GM21390 (cell line): ENCODE measurements around the gene CASKIN2.

Experiments
- ATAC-seq: cut with Tn5 transposase; IDR thresholded peaks from one replicate; pipeline ENCODE4 v1.9.1; 2021; ENCODE audit not compliant: unreplicated experiment

Gene CASKIN2

DNA sequence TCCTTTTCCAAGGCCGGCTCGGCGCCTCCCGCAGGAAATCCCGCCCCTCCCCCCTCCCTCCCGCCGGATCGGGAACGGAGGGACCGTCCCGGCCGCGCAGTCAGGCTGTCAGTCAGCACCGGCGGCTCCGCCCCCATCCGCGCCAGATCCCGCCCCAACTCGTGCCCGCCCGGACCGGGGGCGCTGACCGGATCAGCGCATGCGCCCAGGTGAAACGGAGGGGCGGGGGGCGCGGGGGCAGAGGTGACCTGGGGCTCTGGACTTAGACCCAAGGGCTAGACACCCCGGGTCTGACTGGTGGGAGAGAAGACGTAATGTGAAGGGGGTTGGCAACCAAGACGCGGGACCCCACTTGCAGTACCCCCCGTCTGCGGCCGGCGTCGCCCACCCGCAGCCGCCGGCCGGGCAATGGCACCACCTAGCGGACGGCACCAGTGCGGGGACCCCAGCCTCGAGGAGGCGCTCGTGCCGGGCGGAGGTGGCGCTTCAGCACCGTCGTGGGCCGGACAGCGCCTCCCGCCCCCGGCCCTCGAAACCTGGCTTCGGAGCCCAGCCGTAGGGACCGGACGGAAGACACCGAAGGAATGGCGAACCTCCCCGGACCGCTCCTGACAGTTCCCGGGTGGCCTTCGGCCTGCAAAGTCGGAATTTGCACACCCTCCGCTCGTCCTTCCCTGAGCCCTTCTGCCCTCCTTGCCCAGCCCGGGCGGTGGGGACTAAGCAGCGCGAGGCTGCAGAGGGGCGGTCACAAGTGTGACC lies at the start of gene CASKIN2:
TSS of gene CASKIN2 (minus strand) at position 42 of the 759 bp plus-strand sequence. CDS start 1,733 bp downstream, outside the sequence.
- ATAC-seq, result peak; percentile 41

GRCh38 chr17:75565066-75565465 lies 49.7 kb upstream of the CASKIN2 start:
- no peak for ATAC-seq

DNA sequence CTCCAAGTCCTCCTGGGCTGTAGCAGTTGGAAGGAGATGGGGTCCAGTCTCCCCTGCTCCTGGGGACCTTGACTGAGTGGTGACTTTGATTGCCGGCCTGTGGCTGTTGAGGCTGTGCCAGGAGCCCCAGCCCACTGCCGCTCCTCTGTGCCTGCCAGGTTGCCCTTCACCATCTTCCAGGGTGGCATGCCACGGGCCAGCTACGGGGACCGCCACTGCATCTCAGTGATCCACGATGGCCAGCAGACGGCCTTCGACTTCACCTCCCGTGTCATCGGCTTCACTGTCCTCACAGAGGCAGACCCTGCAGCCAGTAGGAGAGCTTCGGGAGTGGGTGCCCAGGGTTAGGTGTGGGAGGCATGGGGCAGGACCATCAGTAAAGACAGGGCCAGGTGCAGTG lies 48.9 kb upstream of the CASKIN2 start:
- no peak for ATAC-seq

- ATAC-seq, result no peak
These were observed 47.9 kb upstream of the CASKIN2 start for GRCh38 chr17:75563063-75563758.

GRCh38 chr17:75561927-75562603 lies 46.7 kb upstream of the CASKIN2 start:
- ATAC-seq, result no peak

GRCh38 chr17:75559958-75560533 lies 44.7 kb upstream of the CASKIN2 start:
- ATAC-seq, result no peak

DNA sequence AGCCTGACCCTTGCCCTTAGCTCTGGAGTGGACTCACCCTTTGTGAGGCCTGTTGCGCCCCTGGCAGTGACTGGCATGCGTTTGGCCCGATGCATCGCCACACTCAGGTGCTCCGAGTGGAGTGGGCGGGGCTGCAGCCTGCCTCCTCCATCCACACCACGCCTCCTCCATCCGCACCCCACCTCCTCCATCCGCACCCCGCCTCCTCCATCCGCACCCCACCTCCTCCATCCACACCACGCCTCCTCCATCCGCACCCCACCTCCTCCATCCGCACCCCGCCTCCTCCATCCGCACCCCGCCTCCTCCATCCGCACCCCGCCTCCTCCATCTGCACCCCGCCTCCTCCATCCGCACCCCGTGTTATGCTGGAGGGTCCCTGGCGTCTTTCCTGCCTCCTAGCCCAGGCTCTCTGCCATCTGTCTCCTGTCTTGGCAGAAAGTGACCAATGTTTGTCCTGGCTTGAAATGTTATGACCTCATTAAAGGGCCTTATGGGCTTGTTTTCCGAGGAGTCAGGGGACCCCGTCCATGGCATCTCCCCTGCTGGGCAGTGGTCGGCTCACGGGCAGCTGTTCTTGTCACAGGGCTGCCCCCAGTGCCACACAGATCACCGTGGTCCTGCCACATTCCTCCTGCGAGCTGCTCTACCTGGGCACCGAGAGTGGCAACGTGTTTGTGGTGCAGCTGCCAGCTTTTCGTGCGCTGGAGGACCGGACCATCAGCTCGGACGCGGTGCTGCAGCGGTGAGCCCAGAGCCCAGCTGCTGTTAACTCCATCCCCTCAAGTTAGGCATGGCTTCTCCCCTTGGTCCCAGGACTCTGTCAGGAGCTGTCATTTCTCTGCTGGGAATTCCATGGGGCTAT lies 43.6 kb upstream of the CASKIN2 start:
- ATAC-seq, result no peak

DNA sequence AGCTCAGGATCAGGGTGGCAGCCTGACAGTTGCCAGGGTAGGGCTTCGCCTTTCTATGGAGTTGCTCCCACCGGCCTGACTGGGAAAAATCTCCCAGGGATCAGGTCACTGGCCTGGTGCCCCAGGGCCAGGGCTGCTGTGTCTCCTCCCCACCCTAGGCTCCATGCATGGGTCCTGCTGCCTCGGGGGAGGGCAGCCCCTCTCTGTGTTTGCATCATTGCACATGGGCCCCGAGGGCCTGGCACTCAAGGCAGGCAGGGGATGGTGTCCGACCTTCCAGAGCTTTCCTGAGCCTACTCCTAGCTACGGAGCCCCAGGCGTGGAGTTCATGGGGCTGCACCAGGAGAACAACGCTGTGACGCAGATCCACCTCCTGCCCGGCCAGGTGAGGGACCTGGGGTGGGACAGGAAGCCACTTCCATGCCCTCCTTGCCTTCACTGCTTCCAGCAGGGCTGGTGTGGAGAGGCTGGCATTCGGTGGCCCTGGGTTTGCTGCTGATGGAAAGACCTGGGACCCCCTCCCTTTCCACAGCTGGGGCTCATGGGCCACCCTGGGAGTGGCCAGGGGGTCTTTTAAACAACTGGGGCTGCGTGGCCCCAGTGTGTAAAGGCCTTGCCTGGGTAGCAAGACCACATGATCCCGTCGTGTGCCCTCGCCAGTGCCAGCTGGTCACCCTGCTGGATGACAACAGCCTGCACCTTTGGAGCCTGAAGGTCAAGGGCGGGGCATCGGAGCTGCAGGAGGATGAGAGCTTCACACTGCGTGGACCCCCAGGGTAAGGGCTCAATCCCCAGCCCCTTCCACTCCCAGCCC lies 42.7 kb upstream of the CASKIN2 start:
- ATAC-seq, result no peak

DNA sequence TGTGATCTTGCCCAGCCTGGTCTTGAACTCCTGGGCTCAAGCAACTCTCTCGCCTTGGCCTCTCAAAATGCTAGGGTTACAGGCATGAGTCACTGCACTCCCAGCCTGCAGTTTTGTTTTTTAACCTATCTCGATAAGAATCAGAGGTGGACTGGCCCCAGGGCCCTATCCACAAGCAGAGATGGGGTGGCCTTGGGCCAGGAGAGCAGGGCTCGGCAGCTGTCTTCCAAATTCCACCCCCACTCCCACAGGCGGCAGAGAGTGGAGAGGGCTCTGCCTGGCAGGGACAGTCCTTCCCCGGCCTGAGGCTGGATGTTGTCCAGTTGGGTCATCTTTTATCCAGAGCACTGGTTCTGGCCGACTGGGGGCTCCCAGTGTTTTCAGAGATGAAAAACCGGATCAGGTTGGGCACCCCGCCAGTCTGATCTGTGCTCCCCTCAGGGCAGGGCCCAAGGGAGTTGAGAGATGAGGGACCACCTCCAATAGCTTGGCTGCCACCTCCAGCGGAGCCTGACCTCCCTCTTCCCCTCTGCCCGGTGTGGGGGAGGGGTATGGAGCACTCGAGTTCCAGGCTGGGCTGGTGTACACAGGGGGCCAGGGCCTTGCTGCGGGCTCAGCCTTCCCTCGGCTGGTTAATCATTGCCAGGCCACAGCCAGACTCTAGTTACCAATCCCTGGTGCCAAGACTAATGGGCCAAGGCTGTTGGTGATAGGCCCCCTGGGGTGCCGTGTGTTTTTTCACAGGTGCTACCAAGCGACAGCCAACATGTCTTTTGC lies 41.9 kb upstream of the CASKIN2 start:
- ATAC-seq, result no peak

DNA sequence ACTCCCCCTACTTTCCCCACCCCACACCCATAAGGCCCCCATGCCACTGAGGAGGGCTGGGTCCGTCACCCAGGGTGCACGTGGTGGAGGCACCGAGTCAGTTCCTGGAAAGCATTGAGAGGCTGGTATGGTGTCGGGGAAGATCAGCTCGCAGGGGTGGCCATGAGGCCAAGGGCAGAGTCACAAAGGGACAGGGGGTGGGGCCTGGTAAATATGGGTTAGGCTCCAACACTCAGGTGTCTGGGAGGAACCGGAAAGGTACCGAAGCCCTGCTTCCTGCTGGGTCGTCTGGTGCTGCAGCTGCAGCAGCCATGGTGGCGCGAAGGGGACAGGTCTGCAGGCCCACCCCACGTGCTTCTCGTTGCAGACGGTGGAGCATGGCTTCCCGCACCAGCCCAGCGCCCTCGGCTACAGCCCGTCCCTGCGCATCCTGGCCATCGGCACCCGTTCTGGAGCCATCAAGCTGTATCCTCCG lies 40.4 kb upstream of the CASKIN2 start:
- no peak for ATAC-seq

GRCh38 chr17:75553295-75554110 lies 38.2 kb upstream of the CASKIN2 start:
- no peak for ATAC-seq

GRCh38 chr17:75552425-75553294 lies 37.3 kb upstream of the CASKIN2 start:
- no peak for ATAC-seq

- no peak for ATAC-seq
These were observed 35.9 kb upstream of the CASKIN2 start for GRCh38 chr17:75551266-75551665.

DNA sequence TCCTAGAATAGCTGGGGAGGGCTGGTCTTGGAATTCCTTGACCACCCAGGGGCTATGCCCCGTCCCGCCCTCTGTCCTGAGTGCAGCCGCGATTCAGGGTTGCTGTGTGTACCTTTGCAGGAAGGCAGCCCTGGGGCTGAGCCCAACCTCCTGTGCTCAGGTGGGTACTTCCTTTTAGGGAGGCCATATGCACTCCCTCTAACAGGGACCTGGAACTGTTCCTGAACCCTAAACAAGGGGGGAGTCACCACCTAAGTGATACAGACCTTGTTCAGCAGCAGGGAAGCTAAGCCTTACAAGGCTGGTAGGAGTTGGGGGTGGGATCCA lies 34.8 kb upstream of the CASKIN2 start:
- no peak for ATAC-seq

- ATAC-seq, result no peak
These were observed 34.2 kb upstream of the CASKIN2 start for GRCh38 chr17:75549246-75550138.

GRCh38 chr17:75548813-75549212 lies 33.5 kb upstream of the CASKIN2 start:
- no peak for ATAC-seq
